ENCODE data around the gene GAB2. TPM values are rescaled to one million over a fixed set of nuclear protein-coding genes. Genes with fewer than 3 reads are reported as not detected.

The GAB2 gene
- total and polyA plus RNA-seq, 7 experiments from 2014 or later: 0.17 to 42.6 (median 3.5) TPM

DNA sequence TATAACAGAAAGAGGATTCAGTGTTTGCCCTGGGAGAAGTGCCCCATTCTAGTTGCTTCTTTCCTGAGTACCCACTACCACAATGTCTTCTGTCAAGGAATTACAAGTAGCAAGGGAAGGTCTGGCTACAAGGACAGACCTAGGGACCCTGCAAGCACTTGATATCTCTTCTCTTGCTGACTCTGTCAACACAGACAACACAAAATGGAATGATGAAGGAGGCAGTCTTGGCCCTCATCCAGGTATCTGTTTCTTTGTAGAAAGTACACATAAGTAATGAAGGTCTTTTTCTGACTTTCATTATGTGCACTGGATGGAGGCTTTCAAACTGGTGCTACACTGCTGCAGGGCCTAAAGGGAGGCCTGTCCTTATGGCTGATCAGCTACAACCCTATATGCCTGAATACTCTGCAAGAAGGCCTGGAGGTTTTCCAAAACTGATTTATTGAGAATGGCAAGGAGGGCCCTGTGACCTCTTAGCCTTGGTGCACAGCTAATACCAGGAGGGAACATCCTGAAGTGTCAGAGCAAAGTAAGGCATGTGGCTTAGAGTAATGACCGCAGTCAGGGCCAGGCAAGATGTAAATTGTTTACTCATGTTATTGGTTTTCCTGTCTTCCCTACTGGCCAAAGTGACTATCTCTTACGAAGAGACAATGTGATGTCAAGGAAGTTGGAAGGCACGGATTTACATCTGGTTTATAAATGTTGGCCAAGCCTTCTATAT lies 31.2 kb downstream of the GAB2 start:
- peaks cover 6 to 36% (median 11%) of the 10 kb centered on the region in 11 donors for H3K9me3 Mint-ChIP-seq
- peaks cover 0 to 7% (median 0%) of the 10 kb centered on the region in 7 donors for H3K4me1 Mint-ChIP-seq
- no peaks in the 10 kb centered on the region for H3K36me3 ChIP-seq (ENCODE audit: control insufficient read depth in 2 of 3, insufficient read depth in 3 of 3, low read length in 3 of 3)
- H3K27ac Mint-ChIP-seq: no peak overlapping the region
- no peaks in the 10 kb centered on the region for H3K9me3 ChIP-seq (ENCODE audit: control insufficient read depth in 2 of 3, low read length in 3 of 3)
- no peaks in the 10 kb centered on the region for H3K4me1 ChIP-seq (ENCODE audit: control insufficient read depth in 2 of 2, insufficient read depth in 2 of 2, low read length in 2 of 2)
- no peak overlapping the region for H3K4me3 Mint-ChIP-seq
- POLR2A ChIA-PET: no interaction called here
- CTCF ChIA-PET: no interaction called here
- H3K4me3 ChIP-seq (ENCODE audit: low read length): no peak overlapping the region
- H3K27me3 Mint-ChIP-seq: peaks cover 0 to 5% (median 0%) of the 10 kb centered on the region in 5 donors
- no peak overlapping the region for H3K27ac ChIP-seq (ENCODE audit: low read depth, low read length)
- peaks cover 3 to 80% (median 17%) of the 10 kb centered on the region in 5 donors for H3K36me3 Mint-ChIP-seq
- intact Hi-C loops (cut with micrococcal nuclease): no loop called here
- no peak for DNase-seq
- no peaks in the 10 kb centered on the region for H3K27me3 ChIP-seq (ENCODE audit: control insufficient read depth in 2 of 2, insufficient read depth in 2 of 2, low read length in 2 of 2)
- ATAC-seq: no peak

DNA sequence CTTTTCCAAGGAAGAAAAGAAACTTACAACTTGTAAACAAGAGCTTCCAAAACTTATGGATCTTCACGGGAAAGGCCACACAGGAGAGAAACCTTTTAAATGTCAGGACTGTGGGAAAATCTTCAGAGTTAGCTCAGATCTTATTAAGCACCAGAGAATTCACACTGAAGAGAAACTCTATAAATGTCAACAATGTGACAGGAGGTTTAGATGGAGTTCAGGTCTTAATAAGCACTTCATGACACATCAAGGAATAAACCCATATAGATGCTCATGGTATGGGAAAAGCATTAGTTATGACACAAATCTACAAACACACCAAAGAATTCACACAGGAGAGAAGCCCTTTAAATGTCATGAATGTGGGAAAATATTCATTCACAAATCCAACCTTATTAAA lies 32.4 kb downstream of the GAB2 start:
- H3K4me3 Mint-ChIP-seq: no peak overlapping the region
- ATAC-seq (no peak), DNase-seq (no peak)
- peaks cover 3 to 78% (median 17%) of the 10 kb centered on the region in 5 donors for H3K36me3 Mint-ChIP-seq
- ChIA-PET CTCF (no interaction called here), POLR2A (no interaction called here)
- Histone ChIP-seq H3K27ac (ENCODE audit: low read depth, low read length) (no peak overlapping the region), H3K27me3 (ENCODE audit: control insufficient read depth in 2 of 2, insufficient read depth in 2 of 2, low read length in 2 of 2) (no peaks in the 10 kb centered on the region), H3K36me3 (ENCODE audit: control insufficient read depth in 2 of 3, insufficient read depth in 3 of 3, low read length in 3 of 3) (no peaks in the 10 kb centered on the region), H3K4me3 (ENCODE audit: low read length) (no peak overlapping the region), H3K9me3 (ENCODE audit: control insufficient read depth in 2 of 3, low read length in 3 of 3) (no peaks in the 10 kb centered on the region), H3K4me1 (ENCODE audit: control insufficient read depth in 2 of 2, insufficient read depth in 2 of 2, low read length in 2 of 2) (no peaks in the 10 kb centered on the region)
- H3K27me3 Mint-ChIP-seq: peaks cover 0 to 5% (median 0%) of the 10 kb centered on the region in 5 donors
- intact Hi-C loops (cut with micrococcal nuclease): no loop called here
- H3K4me1 Mint-ChIP-seq: peaks cover 0 to 10% (median 0%) of the 10 kb centered on the region in 7 donors
- no peak overlapping the region for H3K27ac Mint-ChIP-seq
- peaks cover 6 to 33% (median 11%) of the 10 kb centered on the region in 11 donors for H3K9me3 Mint-ChIP-seq

DNA sequence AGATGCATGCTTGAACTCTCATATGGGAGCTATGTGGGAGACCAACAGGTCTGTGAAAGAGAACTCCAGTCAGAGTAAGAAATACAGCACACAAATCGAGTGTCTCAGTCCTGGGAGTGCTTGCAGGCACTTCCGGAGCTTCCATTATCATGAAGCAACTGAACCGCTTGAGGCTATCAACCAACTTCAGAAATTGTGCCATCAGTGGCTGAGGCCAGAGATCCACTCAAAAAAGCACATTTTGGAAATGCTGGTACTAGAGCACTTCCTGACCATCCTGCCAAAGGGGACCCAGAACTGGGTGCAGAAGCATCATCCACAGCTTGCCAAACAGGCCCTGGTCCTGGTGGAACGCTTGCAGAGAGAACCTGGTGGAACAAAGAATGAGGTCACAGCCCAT lies 33.4 kb downstream of the GAB2 start:
- Mint-ChIP-seq H3K4me3 (no peak overlapping the region), H3K4me1 (peaks cover 0 to 13% (median 0%) of the 10 kb centered on the region in 7 donors), H3K9me3 (peaks cover 6 to 33% (median 11%) of the 10 kb centered on the region in 11 donors), H3K27me3 (peaks cover 0 to 5% (median 0%) of the 10 kb centered on the region in 5 donors), H3K36me3 (peaks cover 3 to 76% (median 17%) of the 10 kb centered on the region in 5 donors), H3K27ac (no peak overlapping the region)
- ChIA-PET CTCF (no interaction called here), POLR2A (no interaction called here)
- ATAC-seq: no peak
- no peak overlapping the region for H3K27ac ChIP-seq (ENCODE audit: low read depth, low read length)
- intact Hi-C loops (cut with micrococcal nuclease): no loop called here
- no peaks in the 10 kb centered on the region for H3K9me3 ChIP-seq (ENCODE audit: control insufficient read depth in 2 of 3, low read length in 3 of 3)
- DNase-seq: no peak
- no peaks in the 10 kb centered on the region for H3K4me1 ChIP-seq (ENCODE audit: control insufficient read depth in 2 of 2, insufficient read depth in 2 of 2, low read length in 2 of 2)
- no peaks in the 10 kb centered on the region for H3K27me3 ChIP-seq (ENCODE audit: control insufficient read depth in 2 of 2, insufficient read depth in 2 of 2, low read length in 2 of 2)
- H3K36me3 ChIP-seq (ENCODE audit: control insufficient read depth in 2 of 3, insufficient read depth in 3 of 3, low read length in 3 of 3): no peaks in the 10 kb centered on the region
- no peak overlapping the region for H3K4me3 ChIP-seq (ENCODE audit: low read length)

DNA sequence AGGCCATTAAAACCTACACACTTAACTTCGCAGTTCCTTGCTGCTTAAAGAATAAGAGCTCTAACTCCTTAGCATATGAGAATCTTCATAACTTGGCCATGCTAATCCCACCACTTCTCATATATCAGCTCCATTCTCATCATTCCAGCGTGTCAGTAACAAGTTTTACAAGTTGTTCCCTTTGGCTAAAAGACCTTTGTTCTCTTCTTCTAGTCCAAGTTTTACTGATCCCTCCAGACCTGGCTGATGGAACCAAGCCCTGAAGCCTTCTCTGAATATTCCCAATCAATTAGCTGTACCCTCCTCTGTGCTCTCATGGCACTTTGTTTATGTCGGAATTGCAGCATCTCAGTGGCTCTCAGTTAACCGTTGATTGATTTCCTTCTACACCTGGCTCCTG lies 35.8 kb downstream of the GAB2 start:
- intact Hi-C loops (cut with micrococcal nuclease): no loop called here
- no peaks in the 10 kb centered on the region for H3K9me3 ChIP-seq (ENCODE audit: control insufficient read depth in 2 of 3, low read length in 3 of 3)
- H3K4me3 Mint-ChIP-seq: no peak overlapping the region
- peaks cover 0 to 25% (median 0%) of the 10 kb centered on the region in 7 donors for H3K4me1 Mint-ChIP-seq
- no peak overlapping the region for H3K27ac ChIP-seq (ENCODE audit: low read depth, low read length)
- no peaks in the 10 kb centered on the region for H3K36me3 ChIP-seq (ENCODE audit: control insufficient read depth in 2 of 3, insufficient read depth in 3 of 3, low read length in 3 of 3)
- H3K4me3 ChIP-seq (ENCODE audit: low read length): no peak overlapping the region
- no peak for DNase-seq
- H3K27ac Mint-ChIP-seq: no peak overlapping the region
- ChIA-PET CTCF (interaction anchor here (0.8 kb wide), 1 partner anchor 19 kb away, joined by 5 read pairs; no protein-coding TSS in a partner anchor), POLR2A (no interaction called here)
- peaks cover 3 to 82% (median 17%) of the 10 kb centered on the region in 5 donors for H3K36me3 Mint-ChIP-seq
- H3K9me3 Mint-ChIP-seq: peaks cover 6 to 35% (median 10%) of the 10 kb centered on the region in 11 donors
- no peak for ATAC-seq
- peaks cover 0 to 5% (median 0%) of the 10 kb centered on the region in 5 donors for H3K27me3 Mint-ChIP-seq
- H3K27me3 ChIP-seq (ENCODE audit: control insufficient read depth in 2 of 2, insufficient read depth in 2 of 2, low read length in 2 of 2): no peaks in the 10 kb centered on the region
- H3K4me1 ChIP-seq (ENCODE audit: control insufficient read depth in 2 of 2, insufficient read depth in 2 of 2, low read length in 2 of 2): no peaks in the 10 kb centered on the region

DNA sequence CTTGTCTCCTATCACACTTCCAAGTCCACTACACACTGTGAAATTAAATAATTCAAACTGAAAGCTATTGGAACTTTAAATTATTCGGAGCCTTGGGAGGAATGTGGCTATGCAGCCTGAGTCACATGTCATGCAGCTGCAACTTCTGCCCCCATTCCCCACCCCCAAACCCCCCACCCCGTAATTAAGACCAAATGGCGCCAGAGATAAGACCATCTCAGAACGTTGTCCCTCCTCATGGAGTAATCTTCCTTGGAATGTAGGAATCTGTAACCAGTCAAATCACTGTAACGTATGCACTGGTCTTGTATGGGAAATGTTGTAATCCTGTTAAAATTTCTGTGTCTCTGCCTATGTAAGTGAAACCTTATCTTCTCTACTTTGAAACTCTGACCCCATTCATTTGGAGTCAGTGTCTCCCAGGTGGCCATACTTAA lies 37.0 kb downstream of the GAB2 start:
- Mint-ChIP-seq H3K36me3 (peaks cover 3 to 85% (median 17%) of the 10 kb centered on the region in 5 donors), H3K27me3 (peaks cover 0 to 5% (median 0%) of the 10 kb centered on the region in 5 donors)
- no peak for ATAC-seq

DNA sequence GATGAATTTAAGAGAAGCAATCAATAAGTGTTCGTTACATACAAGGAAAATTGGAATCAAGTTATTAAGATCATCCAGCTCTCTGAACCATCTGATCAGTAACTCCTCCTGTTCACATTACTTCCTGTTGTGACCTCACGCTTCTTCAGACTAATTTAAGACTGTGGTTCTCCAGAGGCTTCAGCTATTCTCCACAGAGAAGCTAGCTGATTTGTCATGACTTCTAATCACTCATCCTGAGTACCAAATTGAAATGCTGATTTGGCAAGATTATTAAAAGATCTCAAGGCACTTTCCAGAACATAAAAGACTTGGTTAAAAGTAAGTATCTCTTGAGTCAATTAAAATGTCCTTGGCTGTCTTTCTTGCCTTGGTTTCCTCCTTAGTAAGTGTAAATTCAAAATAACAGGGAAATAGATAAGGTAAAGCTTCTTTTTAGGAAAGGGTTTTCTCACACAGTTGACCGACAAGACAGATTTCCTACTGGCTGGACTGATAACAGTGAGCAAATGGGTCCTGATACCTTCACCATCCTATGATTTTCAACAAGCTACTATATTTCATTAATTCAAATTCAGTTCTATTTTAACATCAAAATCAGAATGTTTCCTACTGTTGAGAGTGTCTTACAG lies 38.5 kb downstream of the GAB2 start:
- ChIA-PET POLR2A (no interaction called here), CTCF (no interaction called here)
- Histone ChIP-seq H3K36me3 (ENCODE audit: control insufficient read depth in 2 of 3, insufficient read depth in 3 of 3, low read length in 3 of 3) (no peaks in the 10 kb centered on the region), H3K4me3 (ENCODE audit: low read length) (no peak overlapping the region), H3K27me3 (ENCODE audit: control insufficient read depth in 2 of 2, insufficient read depth in 2 of 2, low read length in 2 of 2) (no peaks in the 10 kb centered on the region), H3K27ac (ENCODE audit: low read depth, low read length) (no peak overlapping the region), H3K4me1 (ENCODE audit: control insufficient read depth in 2 of 2, insufficient read depth in 2 of 2, low read length in 2 of 2) (no peaks in the 10 kb centered on the region), H3K9me3 (ENCODE audit: control insufficient read depth in 2 of 3, low read length in 3 of 3) (no peaks in the 10 kb centered on the region)
- Mint-ChIP-seq H3K27me3 (peaks cover 0 to 5% (median 0%) of the 10 kb centered on the region in 5 donors), H3K36me3 (peaks cover 0 to 71% (median 6%) of the 10 kb centered on the region in 5 donors), H3K27ac (peak overlapping the region in 1 of 9 donors; percentile 34), H3K4me3 (peak overlapping the region in 1 of 10 donors; percentile 28), H3K4me1 (peaks cover 0 to 41% (median 0%) of the 10 kb centered on the region in 7 donors), H3K9me3 (peaks cover 0 to 17% (median 3%) of the 10 kb centered on the region in 11 donors)
- peak in 1 of 9 donors; percentile 10 for DNase-seq
- intact Hi-C loops (cut with micrococcal nuclease): no loop called here
- ATAC-seq: peak; percentile 67

More for the DNA sequence above, 37.0 kb downstream of the GAB2 start:
- DNase-seq: no peak
- intact Hi-C loops (cut with micrococcal nuclease): no loop called here
- Histone ChIP-seq H3K27ac (ENCODE audit: low read depth, low read length) (no peak overlapping the region), H3K4me1 (ENCODE audit: control insufficient read depth in 2 of 2, insufficient read depth in 2 of 2, low read length in 2 of 2) (no peaks in the 10 kb centered on the region), H3K4me3 (ENCODE audit: low read length) (no peak overlapping the region), H3K9me3 (ENCODE audit: control insufficient read depth in 2 of 3, low read length in 3 of 3) (no peaks in the 10 kb centered on the region), H3K27me3 (ENCODE audit: control insufficient read depth in 2 of 2, insufficient read depth in 2 of 2, low read length in 2 of 2) (no peaks in the 10 kb centered on the region), H3K36me3 (ENCODE audit: control insufficient read depth in 2 of 3, insufficient read depth in 3 of 3, low read length in 3 of 3) (no peaks in the 10 kb centered on the region)
- Mint-ChIP-seq H3K4me1 (peaks cover 0 to 34% (median 0%) of the 10 kb centered on the region in 7 donors), H3K27ac (no peak overlapping the region), H3K9me3 (peaks cover 6 to 28% (median 11%) of the 10 kb centered on the region in 11 donors), H3K4me3 (no peak overlapping the region)
- ChIA-PET CTCF (no interaction called here), POLR2A (no interaction called here)
